T-helper 2 cell treated with Interferon-gamma antibody and Interleukin-4, amounts not matched to agents 5 μg/mL and 100 μg/mL, for 36 hours (primary cell): Measurements from ENCODE around the gene FAM83C.

ENCODE experiments used
- DNase-seq: peaks from one replicate; pipeline ENCODE4 v3.0.0; 2021; ENCODE audit warnings: low spot score
- H3K27ac Mint-ChIP-seq: one replicate; pipeline ENCODE4 v1.8.0; 2021; ENCODE audit warnings: mild to moderate bottlenecking, mixed read lengths
- H3K27me3 Mint-ChIP-seq: one replicate; pipeline ENCODE4 v1.8.0; 2021; ENCODE audit warnings: low read depth, mixed read lengths
- H3K36me3 Mint-ChIP-seq: one replicate; pipeline ENCODE4 v1.8.0; 2021; ENCODE audit warnings: low read depth, mixed read lengths
- H3K4me1 Mint-ChIP-seq: one replicate; pipeline ENCODE4 v1.8.0; 2021; ENCODE audit warnings: low read depth, mixed read lengths
- H3K4me3 Mint-ChIP-seq: one replicate; pipeline ENCODE4 v1.8.0; 2022; ENCODE audit warnings: mild to moderate bottlenecking, moderate library complexity, mixed read lengths
- H3K9me3 Mint-ChIP-seq: one replicate; pipeline ENCODE4 v1.8.0; 2021; ENCODE audit warnings: mixed read lengths

Gene FAM83C

DNA sequence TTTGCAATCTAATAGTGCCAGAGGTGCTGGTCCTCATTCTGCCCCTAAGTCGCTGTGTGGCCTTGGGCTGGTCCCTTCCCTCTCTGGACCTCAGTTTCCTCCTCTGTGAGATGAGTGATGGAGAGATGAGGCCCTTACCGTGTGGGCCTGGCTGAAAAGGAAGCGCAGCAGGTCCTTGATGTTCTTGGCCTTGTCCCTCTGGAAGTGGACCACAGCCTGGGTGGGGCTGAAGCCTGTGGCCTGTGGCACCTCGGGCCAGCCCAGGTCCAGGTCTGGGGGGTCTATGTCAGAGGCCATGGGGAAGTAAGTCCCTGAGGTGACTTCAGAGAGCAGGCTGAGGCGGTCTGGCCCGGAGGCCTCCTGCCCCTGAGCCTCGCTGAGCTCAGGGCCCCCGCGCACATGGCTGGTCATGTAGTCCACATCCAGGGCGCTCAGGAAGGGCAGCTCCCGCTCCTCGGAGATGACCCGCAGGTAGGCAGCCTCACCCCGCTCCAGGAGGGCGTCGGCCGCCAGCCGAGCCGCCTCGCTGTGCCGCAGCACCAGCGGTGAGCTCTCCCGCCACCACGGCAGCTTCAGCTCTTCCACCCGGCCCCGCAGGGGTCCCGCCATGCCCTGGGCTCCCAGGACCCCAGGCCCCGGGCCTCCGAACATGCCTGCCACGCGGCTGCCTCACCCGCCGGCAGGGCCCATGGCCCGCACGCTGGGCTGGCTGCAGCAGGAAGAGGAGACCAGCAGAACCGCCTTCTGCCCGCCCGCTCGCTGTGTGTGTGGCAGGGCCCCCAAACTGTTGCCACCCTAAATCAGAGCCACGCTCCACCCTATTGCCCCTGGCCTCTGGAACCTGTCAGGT lies at the start of gene FAM83C:
Gene FAM83C (minus strand): TSS at position 772 of the 850 bp plus-strand sequence. CDS start 121 bp downstream, at position 651.
- Mint-ChIP-seq H3K4me3 (no peak within 1 kb of the TSS), H3K27ac (no peak within 1 kb of the TSS)

DNA sequence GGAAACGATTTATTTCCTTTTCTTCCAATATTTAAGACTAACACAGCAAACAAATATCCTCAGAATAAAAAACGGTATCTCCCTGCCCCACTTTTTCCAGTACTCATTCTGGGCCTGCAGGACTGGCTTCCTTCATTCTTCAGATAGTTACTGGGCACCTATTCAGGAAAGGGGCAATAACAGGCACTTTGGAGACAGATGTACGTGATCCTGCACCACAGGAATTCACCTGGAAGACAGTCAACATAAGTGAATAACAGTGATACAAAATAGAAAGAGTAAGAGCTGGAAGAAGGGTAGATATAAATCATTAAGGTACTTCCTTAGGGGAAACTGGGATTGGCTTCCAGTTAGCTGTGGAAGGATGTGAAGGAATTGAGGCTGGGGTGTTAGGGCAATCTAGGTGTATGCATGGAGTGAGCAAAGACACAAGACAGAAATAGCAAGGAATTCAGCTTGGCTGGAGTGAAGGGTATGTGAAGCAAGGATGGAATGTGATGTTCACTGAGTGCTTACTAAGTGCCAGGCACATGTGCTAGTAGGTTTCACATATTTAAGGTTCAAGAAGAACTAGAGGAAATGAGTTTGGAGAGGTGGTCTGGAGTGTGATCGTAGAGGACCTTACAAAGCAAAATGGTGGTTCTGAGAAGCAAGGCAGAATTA lies 49.3 kb upstream of the FAM83C start:
- Mint-ChIP-seq H3K36me3 (peaks cover 20% of the 10 kb centered on the region), H3K9me3 (no peaks in the 10 kb centered on the region), H3K27me3 (no peaks in the 10 kb centered on the region), H3K4me1 (no peaks in the 10 kb centered on the region), H3K4me3 (no peak overlapping the region), H3K27ac (no peak overlapping the region)
- DNase-seq, result no peak

More for the DNA sequence above, at the start of gene FAM83C:
- Mint-ChIP-seq H3K36me3 (no peaks in the 10 kb centered on the region), H3K27me3 (no peaks in the 10 kb centered on the region), H3K9me3 (no peaks in the 10 kb centered on the region), H3K4me1 (no peaks in the 10 kb centered on the region)
- no peak for DNase-seq

DNA sequence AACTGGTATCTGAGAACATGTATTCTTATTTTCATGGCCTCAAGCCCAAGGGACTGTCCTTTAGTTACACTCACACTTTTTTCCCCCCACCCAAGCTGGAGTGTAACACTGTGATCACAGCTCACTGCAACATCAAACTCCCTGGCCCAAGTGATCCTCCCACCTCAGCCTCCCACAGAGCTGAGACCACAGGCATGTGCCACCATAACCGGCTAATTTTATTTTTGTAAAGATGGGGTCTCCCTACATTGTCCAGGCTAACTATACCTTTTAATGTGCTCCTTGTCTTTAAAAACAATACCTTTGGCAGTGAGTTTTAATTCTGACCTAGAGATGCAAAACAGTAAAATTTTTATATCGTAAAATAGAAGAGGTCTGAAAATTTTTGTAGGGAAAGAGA lies 48.2 kb upstream of the FAM83C start:
- DNase-seq, result no peak
- Mint-ChIP-seq H3K27me3 (no peaks in the 10 kb centered on the region), H3K9me3 (no peaks in the 10 kb centered on the region), H3K36me3 (peaks cover 10% of the 10 kb centered on the region), H3K4me1 (no peaks in the 10 kb centered on the region), H3K4me3 (no peak overlapping the region), H3K27ac (no peak overlapping the region)

DNA sequence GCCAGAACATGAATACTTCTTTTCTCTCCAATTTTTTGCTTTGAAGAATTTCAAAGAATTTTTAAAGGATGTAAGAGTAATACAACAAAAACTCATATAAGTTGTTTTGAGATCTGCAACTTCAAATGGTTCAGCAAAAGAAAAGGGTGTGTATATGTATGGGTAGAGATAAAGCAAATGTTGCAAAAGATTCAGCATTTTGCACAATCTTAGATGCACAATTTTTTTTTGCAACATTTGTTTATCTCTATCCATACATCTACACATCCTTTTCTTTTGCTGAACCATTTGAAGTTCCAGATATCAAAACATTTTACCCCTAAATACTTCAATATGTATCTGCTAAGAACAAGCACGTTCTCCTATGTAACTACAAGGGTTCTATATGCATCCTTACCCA lies 47.4 kb upstream of the FAM83C start:
- H3K4me1 Mint-ChIP-seq, result no peaks in the 10 kb centered on the region

DNA sequence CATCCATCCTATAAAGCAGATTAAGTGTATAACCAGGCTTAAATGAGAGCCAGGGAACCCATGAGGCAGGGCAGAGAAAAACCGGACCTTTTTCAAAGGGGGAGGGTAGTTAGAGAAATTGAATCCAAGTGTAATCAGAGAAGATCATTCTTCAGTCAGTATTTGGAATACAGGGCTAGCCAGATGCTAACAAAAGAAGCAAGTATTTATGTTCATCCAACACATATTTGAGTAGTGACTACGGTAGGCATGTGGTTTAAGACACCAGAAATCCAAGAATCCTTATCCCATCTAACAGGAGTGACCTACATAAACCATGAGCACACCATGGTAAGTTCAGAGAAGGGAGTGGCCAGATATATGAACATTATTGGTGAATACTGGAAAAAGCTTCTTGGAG lies 46.8 kb upstream of the FAM83C start:
- Mint-ChIP-seq H3K27me3 (no peaks in the 10 kb centered on the region), H3K27ac (no peak overlapping the region), H3K9me3 (no peaks in the 10 kb centered on the region), H3K4me3 (no peak overlapping the region), H3K4me1 (no peaks in the 10 kb centered on the region), H3K36me3 (peaks cover under 1% of the 10 kb centered on the region)
- no peak for DNase-seq

More for the DNA sequence above, 47.4 kb upstream of the FAM83C start:
- Mint-ChIP-seq H3K9me3 (no peaks in the 10 kb centered on the region), H3K4me3 (no peak overlapping the region), H3K27me3 (no peaks in the 10 kb centered on the region), H3K27ac (no peak overlapping the region), H3K36me3 (peaks cover 7% of the 10 kb centered on the region)
- no peak for DNase-seq

DNA sequence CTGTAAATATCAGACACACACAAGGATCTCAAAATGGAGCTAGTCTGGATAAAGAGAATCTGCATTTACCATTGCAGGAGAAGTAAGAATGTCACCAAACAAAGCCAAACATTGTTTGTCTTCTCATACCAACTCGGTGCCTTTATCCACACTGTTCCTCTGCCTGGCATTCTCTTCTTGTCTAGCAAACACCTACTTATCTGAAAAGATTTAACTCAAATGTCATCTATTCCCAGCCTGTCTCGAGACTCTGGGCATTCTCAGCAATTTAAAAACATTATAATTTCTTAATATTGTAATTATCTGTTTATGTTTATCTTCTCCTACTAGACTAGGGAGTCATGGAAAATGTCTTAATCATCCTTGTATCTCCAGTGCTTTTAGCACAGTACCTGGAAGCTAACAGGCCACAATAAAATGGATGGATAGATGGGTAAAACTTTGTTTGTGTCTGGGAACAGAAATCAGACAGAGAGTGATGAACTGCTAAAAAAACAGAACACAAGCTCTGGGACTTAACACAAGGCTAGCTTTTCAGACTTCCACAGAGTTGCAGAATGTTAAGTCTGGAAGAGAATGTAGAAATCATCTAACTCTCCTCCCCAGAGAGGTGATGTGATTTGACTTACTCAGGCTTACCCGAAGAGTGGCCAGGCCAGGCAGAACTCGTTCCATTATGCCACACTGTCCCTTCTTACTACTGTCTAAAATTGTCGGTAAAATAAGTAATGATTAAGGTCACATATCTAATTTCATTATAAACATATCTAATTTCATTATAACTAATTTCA lies 42.3 kb upstream of the FAM83C start:
- DNase-seq, result no peak
- H3K27ac Mint-ChIP-seq, result no peak overlapping the region
- H3K4me3 Mint-ChIP-seq, result no peak overlapping the region
- no peaks in the 10 kb centered on the region for H3K4me1 Mint-ChIP-seq
- no peaks in the 10 kb centered on the region for H3K36me3 Mint-ChIP-seq
- H3K27me3 Mint-ChIP-seq, result no peaks in the 10 kb centered on the region
- H3K9me3 Mint-ChIP-seq, result no peaks in the 10 kb centered on the region

DNA sequence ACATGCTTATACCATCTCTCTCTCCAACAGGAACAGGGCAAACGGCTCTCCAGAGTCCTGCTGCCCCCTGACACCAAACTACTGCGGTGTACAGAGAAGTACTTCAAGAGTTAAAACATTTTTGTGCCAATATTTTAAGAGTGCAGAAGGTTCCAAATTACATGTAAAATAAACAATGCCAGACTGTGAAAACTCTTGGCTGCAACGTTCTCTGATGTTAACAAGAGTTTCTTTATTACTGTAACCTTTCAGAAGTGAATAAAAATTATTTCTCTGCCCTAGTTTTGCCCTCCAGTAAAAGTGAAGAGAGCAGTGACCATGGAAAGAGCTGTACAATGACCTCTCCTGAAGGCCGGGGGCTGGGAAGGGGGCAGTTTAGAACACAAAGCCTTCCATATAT lies 41.4 kb upstream of the FAM83C start:
- H3K27me3 Mint-ChIP-seq, result no peaks in the 10 kb centered on the region
- no peak overlapping the region for H3K27ac Mint-ChIP-seq
- H3K4me1 Mint-ChIP-seq, result peaks cover 2% of the 10 kb centered on the region
- no peak overlapping the region for H3K4me3 Mint-ChIP-seq
- H3K36me3 Mint-ChIP-seq, result peaks cover 1% of the 10 kb centered on the region
- no peaks in the 10 kb centered on the region for H3K9me3 Mint-ChIP-seq
- DNase-seq, result no peak

DNA sequence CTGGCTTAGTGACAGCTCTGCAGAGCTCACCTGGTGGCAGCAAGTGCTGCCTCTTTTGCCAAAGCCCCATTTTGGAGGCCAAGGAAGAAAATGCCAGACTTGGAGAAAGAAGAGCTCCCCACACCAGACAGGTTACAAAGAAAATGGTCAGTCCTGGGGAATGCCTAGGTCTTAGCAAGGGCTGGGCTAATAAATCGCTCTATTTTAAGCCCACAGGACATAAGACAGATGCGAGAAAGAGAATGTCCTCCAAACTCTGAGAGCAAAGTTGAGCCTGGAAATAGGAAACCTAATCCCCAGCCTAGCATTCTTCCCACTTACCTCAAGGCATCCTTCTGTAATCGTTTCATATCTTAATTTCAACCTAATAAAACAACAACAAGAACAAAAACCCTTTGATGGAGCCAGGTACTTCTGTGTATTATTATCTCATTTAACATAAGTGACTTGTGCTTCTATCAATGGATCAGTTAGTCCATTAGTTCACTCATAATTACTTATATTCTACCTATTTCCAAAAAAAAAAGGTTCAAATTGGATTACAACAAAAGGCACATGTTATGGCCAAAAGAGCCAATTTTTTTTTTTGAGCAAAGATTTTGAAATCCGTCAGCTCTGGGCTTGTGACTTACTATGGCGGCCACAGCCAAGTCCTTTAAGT lies 40.4 kb upstream of the FAM83C start:
- H3K36me3 Mint-ChIP-seq, result peaks cover 2% of the 10 kb centered on the region
- H3K4me1 Mint-ChIP-seq, result peaks cover 2% of the 10 kb centered on the region
- H3K9me3 Mint-ChIP-seq, result no peaks in the 10 kb centered on the region
- no peak overlapping the region for H3K4me3 Mint-ChIP-seq
- no peaks in the 10 kb centered on the region for H3K27me3 Mint-ChIP-seq
- H3K27ac Mint-ChIP-seq, result no peak overlapping the region
- DNase-seq, result no peak

DNA sequence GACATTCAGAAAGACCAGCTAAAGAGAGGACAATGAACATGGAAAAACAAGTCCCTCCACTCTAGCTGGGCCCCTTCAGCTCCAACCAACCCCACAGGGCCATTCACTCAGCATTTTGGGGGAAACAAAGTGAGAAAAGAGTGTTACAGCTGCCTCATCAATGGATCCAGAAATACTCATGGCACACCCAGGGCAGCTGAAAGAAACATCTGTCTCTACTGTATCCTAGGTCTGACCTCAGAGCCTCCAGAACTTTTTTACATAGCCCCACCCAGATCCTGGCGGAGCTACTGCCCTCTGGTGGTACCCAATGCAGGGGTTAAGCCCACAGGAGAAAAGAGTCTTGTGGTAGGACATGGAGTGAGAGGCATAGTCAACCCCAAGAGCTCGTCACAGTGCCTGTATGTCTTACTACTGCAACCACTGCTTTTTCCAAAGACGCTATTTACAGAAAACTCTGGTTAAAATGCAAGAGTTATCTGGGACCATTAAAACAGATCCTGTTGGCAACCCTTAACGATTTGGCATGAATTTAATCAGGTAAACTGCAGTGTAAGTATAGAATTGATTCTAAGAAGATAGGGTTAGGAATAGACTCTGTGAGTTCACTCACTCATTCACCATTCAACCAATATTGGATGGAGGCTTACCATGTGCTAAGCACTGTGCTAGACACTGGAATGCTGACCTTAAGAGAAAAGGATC lies 37.4 kb upstream of the FAM83C start:
- H3K4me1 Mint-ChIP-seq, result peaks cover 6% of the 10 kb centered on the region
- no peak overlapping the region for H3K27ac Mint-ChIP-seq
- DNase-seq, result peak; percentile 45
- no peak overlapping the region for H3K4me3 Mint-ChIP-seq
- H3K36me3 Mint-ChIP-seq, result peaks cover 4% of the 10 kb centered on the region
- H3K9me3 Mint-ChIP-seq, result no peaks in the 10 kb centered on the region
- no peaks in the 10 kb centered on the region for H3K27me3 Mint-ChIP-seq

DNA sequence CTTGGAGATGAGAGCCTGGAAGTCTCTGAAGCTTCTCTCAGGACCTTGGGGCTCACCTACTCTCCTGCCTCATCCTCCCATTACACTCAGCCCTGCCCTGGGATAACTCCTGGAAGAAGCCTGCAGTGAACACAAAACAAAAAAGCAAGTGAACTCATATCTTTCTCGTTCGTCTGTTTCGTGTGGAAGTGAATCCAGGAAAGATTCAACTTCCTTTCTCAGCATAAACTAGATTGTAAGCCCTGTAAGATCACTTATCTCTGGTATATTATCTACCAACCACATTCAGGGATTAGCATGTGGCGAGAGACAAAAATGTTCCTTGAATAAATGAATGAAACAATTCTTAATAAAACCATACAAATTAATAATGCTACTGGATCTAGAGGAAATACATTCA lies 36.5 kb upstream of the FAM83C start:
- Mint-ChIP-seq H3K9me3 (no peaks in the 10 kb centered on the region), H3K27me3 (no peaks in the 10 kb centered on the region), H3K4me3 (no peak overlapping the region), H3K27ac (no peak overlapping the region), H3K36me3 (peaks cover 4% of the 10 kb centered on the region), H3K4me1 (peaks cover 6% of the 10 kb centered on the region)
- DNase-seq, result no peak

DNA sequence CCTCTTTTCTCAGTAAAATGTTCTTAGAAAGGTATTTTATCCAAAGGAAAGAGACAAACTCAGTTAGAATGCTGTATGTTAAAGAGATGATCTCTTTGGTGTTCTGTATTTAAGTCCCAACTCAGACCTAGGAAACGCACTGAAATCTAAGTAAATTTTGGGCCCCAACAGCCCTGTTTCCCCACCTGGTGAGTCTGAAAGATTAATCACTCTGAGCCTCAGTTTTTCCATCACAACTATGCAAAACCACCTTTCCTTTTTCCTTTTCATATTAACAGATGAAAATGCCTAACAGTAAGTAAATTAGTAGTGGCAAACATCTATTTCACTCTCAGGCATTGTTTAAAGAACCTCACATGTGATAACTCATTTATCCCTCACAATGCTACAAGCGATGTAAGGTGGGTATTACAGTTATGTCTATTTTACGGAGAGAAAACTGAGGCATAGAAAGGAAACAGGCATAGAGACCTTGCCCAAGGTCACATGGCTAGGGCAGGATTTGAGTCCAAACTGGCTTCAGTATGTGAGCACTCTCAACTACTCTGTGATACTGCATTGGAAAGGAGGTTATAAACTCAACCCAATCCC lies 36.0 kb upstream of the FAM83C start:
- peaks cover 8% of the 10 kb centered on the region for H3K4me1 Mint-ChIP-seq
- no peak for DNase-seq
- no peak overlapping the region for H3K27ac Mint-ChIP-seq
- H3K27me3 Mint-ChIP-seq, result no peaks in the 10 kb centered on the region
- H3K36me3 Mint-ChIP-seq, result peaks cover 4% of the 10 kb centered on the region
- H3K9me3 Mint-ChIP-seq, result no peaks in the 10 kb centered on the region
- H3K4me3 Mint-ChIP-seq, result no peak overlapping the region

DNA sequence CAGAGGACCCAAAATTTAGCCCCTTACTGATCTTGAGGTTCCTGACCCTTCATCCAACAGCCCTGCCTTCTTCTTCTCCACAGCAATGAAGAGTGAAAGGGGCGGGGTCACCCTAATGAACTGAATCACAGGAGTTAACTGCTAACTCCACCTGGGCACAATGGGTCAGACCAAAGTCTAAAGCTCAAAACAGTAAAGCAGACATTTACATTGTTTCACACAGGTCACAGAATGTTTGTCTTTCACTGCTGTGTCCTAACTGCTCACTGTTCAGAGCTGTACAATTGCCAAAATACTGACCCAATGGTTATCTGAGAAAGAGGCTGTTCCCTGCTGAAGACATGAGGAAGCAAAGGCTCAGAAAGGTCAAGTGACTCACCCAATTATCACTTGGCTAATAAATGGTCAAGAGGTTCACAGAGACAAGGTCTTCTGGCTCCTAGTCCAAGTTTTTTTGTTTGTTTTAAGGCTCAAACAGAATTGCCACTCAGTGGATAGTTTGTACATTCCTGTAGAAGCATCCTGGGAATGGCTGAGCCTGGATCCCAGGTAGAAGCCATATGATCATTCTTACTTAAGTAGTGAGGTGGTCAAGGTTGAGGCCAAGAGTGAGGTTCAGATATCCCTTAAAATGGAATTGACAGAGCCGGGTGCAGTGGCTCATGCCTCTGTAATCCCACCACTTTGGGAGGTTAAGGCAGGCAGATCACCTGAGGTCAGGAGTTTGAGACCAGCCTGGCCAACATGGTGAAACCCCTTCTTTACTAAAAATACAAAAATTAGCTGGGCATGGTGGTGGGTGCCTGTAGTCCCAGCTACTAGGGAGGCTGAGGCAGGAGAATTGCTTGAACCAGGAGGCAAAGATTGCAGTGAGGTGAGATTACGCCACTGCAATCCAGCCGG lies 35.1 kb upstream of the FAM83C start:
- peaks cover 8% of the 10 kb centered on the region for H3K4me1 Mint-ChIP-seq
- peaks cover 4% of the 10 kb centered on the region for H3K36me3 Mint-ChIP-seq
- no peaks in the 10 kb centered on the region for H3K27me3 Mint-ChIP-seq
- no peaks in the 10 kb centered on the region for H3K9me3 Mint-ChIP-seq
- H3K27ac Mint-ChIP-seq, result no peak overlapping the region
- H3K4me3 Mint-ChIP-seq, result no peak overlapping the region
- DNase-seq, result no peak
